GM12874 (cell line): Measurements from ENCODE around the gene CIAO3.

Experiments used
- CTCF ChIP-seq: IDR thresholded peaks from 2 replicates; pipeline ENCODE4 v1.5.1; 2011; ENCODE audit warnings: low read depth, mild to moderate bottlenecking, control low read depth, low read length, moderate library complexity; ENCODE audit not compliant: insufficient read depth

The CIAO3 gene

GRCh38 chr16:774086-775001, 33.5 kb upstream of the CIAO3 start:
- TF ChIP-seq CTCF: no peak

GRCh38 chr16:772959-773358, 32.2 kb upstream of the CIAO3 start:
- TF ChIP-seq CTCF: no peak

GRCh38 chr16:770411-770810, 29.6 kb upstream of the CIAO3 start:
- no peak for TF ChIP-seq CTCF

- no peak for TF ChIP-seq CTCF
These were observed 29.1 kb upstream of the CIAO3 start for GRCh38 chr16:769934-770333.

- no peak for TF ChIP-seq CTCF
These were observed 28.5 kb upstream of the CIAO3 start for GRCh38 chr16:769184-769784.

- TF ChIP-seq CTCF: no peak
These were observed 27.6 kb upstream of the CIAO3 start for GRCh38 chr16:768428-768827.

GRCh38 chr16:767743-768235, 27.0 kb upstream of the CIAO3 start:
- TF ChIP-seq CTCF: no peak
